ENCODE results near the gene SH2B3. TPM values are rescaled to one million over a fixed set of nuclear protein-coding genes. Genes with fewer than 3 reads are reported as not detected.

Gene SH2B3
- total RNA-seq, 2 donors from 2014 or later = 42.6 to 47.4 TPM

- no peak overlapping the region for H3K4me3 ChIP-seq
- DNase-seq (ENCODE audit: low spot score) = peak; percentile 40
- H3K9me3 ChIP-seq = no peaks in the 10 kb centered on the region
- H3K27me3 ChIP-seq = no peaks in the 10 kb centered on the region
- H3K27ac ChIP-seq = no peak overlapping the region
- TF ChIP-seq CTCF (IDR thresholded peaks at IDR 0.05) = no peak
- H3K36me3 ChIP-seq = peaks cover 60% of the 10 kb centered on the region
- peaks cover 0 to 29% of the 10 kb centered on the region in 2 donors for H3K4me1 ChIP-seq
Observed at GRCh38 chr12:111453071-111453989, 47.6 kb downstream of the SH2B3 start.

- Histone ChIP-seq H3K36me3 (peaks cover 53% of the 10 kb centered on the region), H3K4me3 (no peak overlapping the region), H3K27ac (no peak overlapping the region), H3K27me3 (no peaks in the 10 kb centered on the region), H3K4me1 (peaks cover 0 to 25% of the 10 kb centered on the region in 2 donors), H3K9me3 (no peaks in the 10 kb centered on the region)
- DNase-seq (ENCODE audit: low spot score) = peak; percentile 32
- no peak for TF ChIP-seq CTCF (IDR thresholded peaks at IDR 0.05)
Observed at GRCh38 chr12:111454311-111454710, 48.6 kb downstream of the SH2B3 start.

DNA sequence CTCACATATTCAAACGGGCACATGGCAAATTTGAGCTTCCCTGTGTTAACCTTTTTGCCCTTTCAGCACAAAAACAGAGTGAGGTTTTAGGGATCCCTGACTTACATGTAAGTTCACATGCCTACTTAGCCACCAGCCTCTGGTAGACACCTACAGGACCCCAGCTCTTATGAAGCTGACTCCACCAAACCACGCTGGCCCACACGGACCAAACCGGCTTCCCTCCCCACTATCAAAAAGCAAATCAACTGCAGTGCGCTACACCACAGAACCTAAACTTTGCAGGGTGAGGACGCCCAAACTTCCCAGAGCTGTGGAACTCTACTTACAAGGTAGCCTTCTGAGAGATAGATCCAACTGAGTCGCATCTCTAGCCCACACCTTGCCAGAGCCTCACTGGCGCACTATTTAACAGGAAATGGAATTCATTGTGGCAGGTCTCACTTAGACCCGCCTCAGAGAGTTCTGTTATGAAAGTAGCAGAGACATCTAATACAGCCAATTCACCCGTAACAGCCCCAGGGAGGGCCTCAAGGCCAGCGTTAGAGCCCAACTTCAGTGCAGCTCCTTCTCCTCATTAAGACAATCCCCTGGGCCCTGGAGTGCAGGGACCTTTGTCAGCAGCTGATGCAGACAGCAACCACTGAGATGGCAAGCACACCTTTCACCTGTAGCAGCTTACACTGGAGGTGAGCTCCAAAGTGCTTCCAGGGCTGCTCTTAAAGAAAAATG is 49.2 kb downstream of the SH2B3 start:
- Histone ChIP-seq H3K4me1 (peaks cover 0 to 20% of the 10 kb centered on the region in 2 donors), H3K4me3 (no peak overlapping the region), H3K9me3 (no peaks in the 10 kb centered on the region), H3K27me3 (no peaks in the 10 kb centered on the region), H3K27ac (no peak overlapping the region), H3K36me3 (peaks cover 52% of the 10 kb centered on the region)
- DNase-seq (ENCODE audit: low spot score) = peak; percentile 50
- no peak for TF ChIP-seq CTCF (IDR thresholded peaks at IDR 0.05)

DNA sequence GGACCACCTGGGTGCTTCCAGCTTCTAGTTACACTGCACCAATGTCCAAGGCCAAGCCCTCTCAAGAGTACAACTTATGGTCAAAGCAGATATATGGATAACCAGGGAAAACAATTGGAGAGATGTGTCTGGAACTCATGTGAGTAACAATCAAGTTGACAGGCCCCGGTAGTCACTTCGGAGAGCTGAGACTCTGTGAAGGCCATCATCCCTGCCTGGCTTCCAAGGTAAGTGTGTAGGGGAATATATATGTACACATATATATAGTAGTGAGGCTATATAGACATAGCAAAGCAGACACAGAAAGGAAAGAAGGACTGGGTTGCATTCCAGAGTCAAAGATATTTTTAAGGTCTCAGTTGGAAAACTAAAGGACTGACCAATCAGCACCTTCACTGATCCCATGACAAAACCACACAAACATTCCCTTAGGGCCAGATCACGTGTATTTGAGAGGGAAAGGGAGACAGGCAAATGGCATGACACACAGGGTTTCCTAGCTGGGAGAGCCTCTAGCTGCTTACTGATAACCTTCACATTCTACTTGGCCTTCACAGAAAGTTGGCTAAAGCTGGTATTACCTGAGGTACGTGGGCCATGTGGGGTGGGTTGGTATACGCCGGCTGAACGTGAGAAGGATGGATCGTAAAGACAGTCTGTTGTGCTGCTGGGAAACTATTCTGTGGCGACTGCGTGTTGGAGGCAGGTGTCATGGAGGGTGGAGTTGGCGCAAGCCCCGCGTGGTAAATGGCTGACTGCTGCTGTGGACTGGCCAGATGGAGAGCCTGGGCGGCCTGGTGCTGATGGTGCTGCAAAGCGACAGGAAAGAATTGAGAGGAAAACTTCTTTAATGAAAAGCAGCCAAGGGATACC is 50.0 kb downstream of the SH2B3 start:
- Histone ChIP-seq H3K4me1 (peaks cover 0 to 12% of the 10 kb centered on the region in 2 donors), H3K36me3 (peaks cover 48% of the 10 kb centered on the region), H3K27me3 (no peaks in the 10 kb centered on the region), H3K4me3 (no peak overlapping the region), H3K27ac (no peak overlapping the region), H3K9me3 (no peaks in the 10 kb centered on the region)
- no peak for TF ChIP-seq CTCF (IDR thresholded peaks at IDR 0.05)
- DNase-seq (ENCODE audit: low spot score) = peak; percentile 52

GRCh38 chr12:111457071-111457470 is 51.3 kb downstream of the SH2B3 start:
- Histone ChIP-seq H3K27ac (no peak overlapping the region), H3K27me3 (no peaks in the 10 kb centered on the region), H3K9me3 (no peaks in the 10 kb centered on the region), H3K4me3 (no peak overlapping the region), H3K4me1 (peaks cover 0 to 6% of the 10 kb centered on the region in 2 donors), H3K36me3 (peaks cover 51% of the 10 kb centered on the region)
- no peak for DNase-seq (ENCODE audit: low spot score)
- TF ChIP-seq CTCF (IDR thresholded peaks at IDR 0.05) = no peak
